Thyroid gland (tissue), 4 donors: ENCODE data around the gene TTC39B.

ENCODE experiments used
- POLR2A ChIP-seq, 2 donors: fragments of 450-650 bp; IDR thresholded peaks; one replicate each; pipeline ENCODE4 v1.6.1; 2017; ENCODE audit warnings: antibody characterized with exemption in 2 of 2, mild to moderate bottlenecking in 2 of 2, moderate library complexity in 1 of 2
- TF ChIP-seq, protein P1 (sequence below), 6 experiments: fragments of 200-600 bp in 3 of 6; fragments of 450-650 bp in 3 of 6; sonication (generic) in 3 of 6; IDR thresholded peaks; one replicate each; pipeline ENCODE4 v1.5.1; 2016 to 2019; ENCODE audit warnings: antibody characterized with exemption in 6 of 6, mild to moderate bottlenecking in 2 of 6, inconsistent platforms in 1 of 6, moderate library complexity in 1 of 6

DNA sequence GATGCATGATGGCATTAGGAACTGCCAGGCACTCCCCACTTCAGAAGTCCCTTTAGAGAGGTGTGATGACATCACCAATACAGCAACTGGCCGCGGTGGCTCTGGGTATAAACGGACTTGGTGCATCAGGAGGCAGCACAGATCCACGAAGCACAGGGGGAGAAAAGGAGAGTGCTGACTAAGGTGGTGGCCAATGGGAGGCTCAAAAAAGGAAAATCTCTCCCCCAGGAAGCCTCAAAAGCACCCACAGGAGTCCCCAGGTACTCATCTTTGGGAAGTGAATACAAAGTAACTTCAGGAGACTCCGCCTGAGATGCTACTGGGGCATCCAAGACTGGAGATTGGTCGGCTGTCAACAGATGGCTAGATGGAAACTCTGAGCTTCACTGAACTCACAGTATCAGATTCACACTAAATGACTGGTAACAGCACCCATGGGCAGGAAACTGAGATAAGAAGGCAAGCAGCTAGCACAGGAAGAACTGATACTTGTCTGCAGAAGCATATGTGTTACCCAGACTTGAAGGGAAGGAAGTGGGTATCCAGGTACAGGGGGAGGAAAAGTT, 7.6 kb downstream of the TTC39B start:
- TF ChIP-seq, protein P1, sequence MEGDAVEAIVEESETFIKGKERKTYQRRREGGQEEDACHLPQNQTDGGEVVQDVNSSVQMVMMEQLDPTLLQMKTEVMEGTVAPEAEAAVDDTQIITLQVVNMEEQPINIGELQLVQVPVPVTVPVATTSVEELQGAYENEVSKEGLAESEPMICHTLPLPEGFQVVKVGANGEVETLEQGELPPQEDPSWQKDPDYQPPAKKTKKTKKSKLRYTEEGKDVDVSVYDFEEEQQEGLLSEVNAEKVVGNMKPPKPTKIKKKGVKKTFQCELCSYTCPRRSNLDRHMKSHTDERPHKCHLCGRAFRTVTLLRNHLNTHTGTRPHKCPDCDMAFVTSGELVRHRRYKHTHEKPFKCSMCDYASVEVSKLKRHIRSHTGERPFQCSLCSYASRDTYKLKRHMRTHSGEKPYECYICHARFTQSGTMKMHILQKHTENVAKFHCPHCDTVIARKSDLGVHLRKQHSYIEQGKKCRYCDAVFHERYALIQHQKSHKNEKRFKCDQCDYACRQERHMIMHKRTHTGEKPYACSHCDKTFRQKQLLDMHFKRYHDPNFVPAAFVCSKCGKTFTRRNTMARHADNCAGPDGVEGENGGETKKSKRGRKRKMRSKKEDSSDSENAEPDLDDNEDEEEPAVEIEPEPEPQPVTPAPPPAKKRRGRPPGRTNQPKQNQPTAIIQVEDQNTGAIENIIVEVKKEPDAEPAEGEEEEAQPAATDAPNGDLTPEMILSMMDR (IDR thresholded peaks at IDR 0.05) = no peak
- no peak for TF ChIP-seq POLR2A (IDR thresholded peaks at IDR 0.05)
